Left ventricle myocardium inferior (tissue), 1 donor: ENCODE results near the gene TACSTD2. TPM values are rescaled to one million over a fixed set of nuclear protein-coding genes. Genes with fewer than 3 reads are reported as not detected.
"Not testable (repeated sequence)": the region's sequence is repeated elsewhere in the genome, so short reads cannot be mapped to it uniquely, and the experiment has no call there.

Source experiments
- DNase-seq: peaks from one replicate; pipeline ENCODE4 v3.0.0-alpha.2; 2020
- H3K27ac ChIP-seq: fragments of 200-600 bp; replicated peaks from 2 replicates; pipeline ENCODE4 v1.8.0; 2021
- H3K27me3 ChIP-seq: fragments of 200-600 bp; 2 replicates; pipeline ENCODE4 v1.8.0; 2021; ENCODE audit warnings: low read depth
- H3K36me3 ChIP-seq: fragments of 200-600 bp; 2 replicates; pipeline ENCODE4 v1.8.0; 2021
- H3K4me1 ChIP-seq: fragments of 200-600 bp; 2 replicates; pipeline ENCODE4 v1.8.0; 2021
- H3K4me3 ChIP-seq: fragments of 200-600 bp; 2 replicates; pipeline ENCODE4 v1.8.0; 2021; ENCODE audit warnings: mild to moderate bottlenecking, moderate library complexity
- H3K9me3 ChIP-seq: fragments of 200-600 bp; replicated peaks from 2 replicates; pipeline ENCODE4 v1.8.0; 2021
- intact Hi-C: fragments of 100-400 bp; cut with micrococcal nuclease; formaldehyde crosslinking; loops from one replicate; pipeline ENCODE4 v1.11.0; 2022
- total RNA-seq: library from RNA; stranded (reverse); fragmentation: NEBNext Ultra II Directional; extraction: Animal tissue kit (Norgen Biotek cat#: 25700); gene quantifications from one replicate; pipeline ENCODE4 v1.2.1, GENCODE V29; 2021
- TF ChIP-seq, protein P1 (sequence below): fragments of 200-600 bp; IDR thresholded peaks from 2 replicates; pipeline ENCODE4 v1.8.0; 2021; ENCODE audit warnings: antibody characterized with exemption, mild to moderate bottlenecking, borderline replicate concordance
- donor health status: DM: no; HTN: yes; CAD: no; lungs with severe emphysema.

Gene TACSTD2
- total RNA-seq, 1 donor from 2014 or later = 0.16 TPM

DNA sequence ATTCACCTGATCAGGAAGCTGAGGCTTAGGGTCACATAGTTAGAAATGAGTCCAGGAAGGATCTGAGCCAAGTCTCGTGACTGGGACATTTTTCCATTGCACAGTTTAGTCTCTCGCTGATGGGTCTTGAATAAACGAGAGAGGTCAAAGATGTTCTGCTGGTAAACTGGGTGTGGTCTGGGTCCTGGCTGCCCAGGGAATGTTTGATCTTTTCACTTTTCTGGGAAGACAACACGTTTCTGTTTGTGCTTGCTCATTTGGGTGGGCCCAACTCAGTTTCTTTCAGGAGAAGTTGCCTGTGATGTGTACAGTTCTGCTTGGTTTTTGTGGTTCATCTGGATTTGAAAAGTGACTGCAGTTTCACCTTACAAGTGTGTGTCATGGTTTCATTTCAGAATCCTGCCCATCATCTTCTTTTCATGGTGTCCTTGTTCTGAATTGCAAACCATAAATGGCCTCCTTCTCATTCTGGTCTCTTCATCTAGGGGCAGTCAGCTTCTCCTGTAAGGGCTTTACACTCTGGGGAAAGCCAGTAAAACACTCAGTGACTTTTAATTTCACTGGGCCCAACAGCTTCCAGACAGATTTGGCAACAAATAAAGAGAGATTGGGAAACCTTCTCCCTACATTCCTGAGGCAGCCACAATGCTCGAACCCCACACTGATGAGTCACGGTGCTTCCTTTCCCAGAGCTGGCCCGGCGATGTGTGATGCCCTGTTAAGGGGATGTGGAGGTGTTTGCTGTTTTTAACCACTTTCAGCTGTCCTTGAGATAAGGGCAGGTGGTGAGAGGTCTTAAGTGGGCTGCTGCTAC, 7.2 kb upstream of the TACSTD2 start:
- no peak overlapping the region for H3K27ac ChIP-seq
- peaks cover 17% of the 10 kb centered on the region for H3K27me3 ChIP-seq
- no peak for DNase-seq
- intact Hi-C loops = no loop called here
- H3K4me1 ChIP-seq = peaks cover 10% of the 10 kb centered on the region
- no peaks in the 10 kb centered on the region for H3K36me3 ChIP-seq
- H3K9me3 ChIP-seq = no peaks in the 10 kb centered on the region
- H3K4me3 ChIP-seq = no peak overlapping the region
- TF ChIP-seq, protein P1, sequence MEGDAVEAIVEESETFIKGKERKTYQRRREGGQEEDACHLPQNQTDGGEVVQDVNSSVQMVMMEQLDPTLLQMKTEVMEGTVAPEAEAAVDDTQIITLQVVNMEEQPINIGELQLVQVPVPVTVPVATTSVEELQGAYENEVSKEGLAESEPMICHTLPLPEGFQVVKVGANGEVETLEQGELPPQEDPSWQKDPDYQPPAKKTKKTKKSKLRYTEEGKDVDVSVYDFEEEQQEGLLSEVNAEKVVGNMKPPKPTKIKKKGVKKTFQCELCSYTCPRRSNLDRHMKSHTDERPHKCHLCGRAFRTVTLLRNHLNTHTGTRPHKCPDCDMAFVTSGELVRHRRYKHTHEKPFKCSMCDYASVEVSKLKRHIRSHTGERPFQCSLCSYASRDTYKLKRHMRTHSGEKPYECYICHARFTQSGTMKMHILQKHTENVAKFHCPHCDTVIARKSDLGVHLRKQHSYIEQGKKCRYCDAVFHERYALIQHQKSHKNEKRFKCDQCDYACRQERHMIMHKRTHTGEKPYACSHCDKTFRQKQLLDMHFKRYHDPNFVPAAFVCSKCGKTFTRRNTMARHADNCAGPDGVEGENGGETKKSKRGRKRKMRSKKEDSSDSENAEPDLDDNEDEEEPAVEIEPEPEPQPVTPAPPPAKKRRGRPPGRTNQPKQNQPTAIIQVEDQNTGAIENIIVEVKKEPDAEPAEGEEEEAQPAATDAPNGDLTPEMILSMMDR = no peak

DNA sequence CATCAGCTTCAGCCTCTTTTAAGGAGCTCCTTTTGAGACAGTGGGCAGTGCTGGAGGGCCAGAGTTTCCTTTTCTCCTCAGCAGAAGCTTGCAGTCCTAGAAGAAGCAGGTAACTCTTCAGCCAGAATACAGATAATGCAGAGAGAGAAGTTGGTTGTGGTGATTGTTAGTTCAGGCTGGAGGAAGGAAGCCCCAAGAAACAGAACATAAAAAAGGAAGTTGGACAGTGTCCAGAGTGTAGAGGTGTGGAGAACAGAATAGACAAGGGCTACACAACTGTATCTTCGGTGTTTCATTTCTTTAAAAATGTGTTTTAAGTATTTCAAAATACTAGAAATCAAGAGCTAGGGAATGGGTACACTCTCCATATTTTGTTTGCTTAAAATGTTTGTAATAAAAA, 6.4 kb upstream of the TACSTD2 start:
- no peaks in the 10 kb centered on the region for H3K36me3 ChIP-seq
- H3K4me3 ChIP-seq = no peak overlapping the region
- H3K27ac ChIP-seq = no peak overlapping the region
- H3K9me3 ChIP-seq = no peaks in the 10 kb centered on the region
- TF ChIP-seq, protein P1 = no peak
- peaks cover 10% of the 10 kb centered on the region for H3K4me1 ChIP-seq
- peaks cover 16% of the 10 kb centered on the region for H3K27me3 ChIP-seq
- intact Hi-C loops = no loop called here
- no peak for DNase-seq

DNA sequence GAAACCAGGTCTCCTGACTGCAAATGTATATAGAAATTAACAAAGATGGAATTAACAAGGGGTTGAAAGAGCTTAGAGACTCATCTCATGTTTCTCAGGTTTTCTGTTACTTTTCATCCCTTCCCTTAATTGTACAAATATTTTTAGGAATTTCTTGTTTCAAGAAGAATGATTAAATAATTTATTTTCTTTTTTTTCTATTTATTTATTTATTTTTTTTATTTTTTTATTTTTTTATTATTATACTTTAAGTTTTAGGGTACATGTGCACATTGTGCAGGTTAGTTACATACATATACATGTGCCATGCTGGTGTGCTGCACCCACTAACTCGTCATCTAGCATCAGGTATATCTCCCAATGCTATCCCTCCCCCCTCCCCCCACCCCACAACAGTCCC, 5.1 kb upstream of the TACSTD2 start:
- H3K36me3 ChIP-seq, DNase-seq, H3K9me3 ChIP-seq, H3K27ac ChIP-seq, H3K4me3 ChIP-seq, intact Hi-C loops: not testable (repeated sequence)
- Histone ChIP-seq H3K27me3 (peaks cover 28% of the 10 kb centered on the region), H3K4me1 (peaks cover 18% of the 10 kb centered on the region)

GRCh38 chr1:58581641-58582040, 4.6 kb upstream of the TACSTD2 start:
- peaks cover 33% of the 10 kb centered on the region for H3K27me3 ChIP-seq
- intact Hi-C loops = no loop called here
- DNase-seq = no peak

GRCh38 chr1:58580186-58580585, 3.1 kb upstream of the TACSTD2 start:
- intact Hi-C loops = no loop called here
- no peak for DNase-seq
- TF ChIP-seq, protein P1 = no peak
- Histone ChIP-seq H3K27ac (no peak overlapping the region), H3K9me3 (no peaks in the 10 kb centered on the region), H3K27me3 (peaks cover 48% of the 10 kb centered on the region), H3K4me1 (peaks cover 32% of the 10 kb centered on the region), H3K36me3 (no peaks in the 10 kb centered on the region), H3K4me3 (no peak overlapping the region)

More at GRCh38 chr1:58581641-58582040, 4.6 kb upstream of the TACSTD2 start:
- Histone ChIP-seq H3K4me1 (peaks cover 23% of the 10 kb centered on the region), H3K36me3 (no peaks in the 10 kb centered on the region), H3K4me3 (no peak overlapping the region), H3K27ac (no peak overlapping the region), H3K9me3 (no peaks in the 10 kb centered on the region)
- TF ChIP-seq, protein P1 = no peak

- Histone ChIP-seq H3K27me3 (peaks cover 73% of the 10 kb centered on the region), H3K4me3 (peak overlapping the region; percentile 54), H3K9me3 (no peaks in the 10 kb centered on the region), H3K36me3 (no peaks in the 10 kb centered on the region), H3K4me1 (peaks cover 22% of the 10 kb centered on the region), H3K27ac (no peak overlapping the region)
- intact Hi-C loops = no loop called here
- TF ChIP-seq, protein P1 = no peak
- no peak for DNase-seq
Observed at GRCh38 chr1:58577654-58578030, 590 bp upstream of the TACSTD2 start.
